Stimulated activated CD8-positive, alpha-beta memory T cell treated with anti-CD3 and anti-CD28 coated beads, Interleukin-7, amount 100 ng/mL, for 4 hours (primary cell): ENCODE data around the gene RPTOR.

Experiments
- DNase-seq, 2 donors: peaks; one replicate each; pipeline ENCODE4 v3.0.0-alpha.2; 2020; ENCODE audit warnings: low read depth in 2 of 2

The RPTOR gene

DNA sequence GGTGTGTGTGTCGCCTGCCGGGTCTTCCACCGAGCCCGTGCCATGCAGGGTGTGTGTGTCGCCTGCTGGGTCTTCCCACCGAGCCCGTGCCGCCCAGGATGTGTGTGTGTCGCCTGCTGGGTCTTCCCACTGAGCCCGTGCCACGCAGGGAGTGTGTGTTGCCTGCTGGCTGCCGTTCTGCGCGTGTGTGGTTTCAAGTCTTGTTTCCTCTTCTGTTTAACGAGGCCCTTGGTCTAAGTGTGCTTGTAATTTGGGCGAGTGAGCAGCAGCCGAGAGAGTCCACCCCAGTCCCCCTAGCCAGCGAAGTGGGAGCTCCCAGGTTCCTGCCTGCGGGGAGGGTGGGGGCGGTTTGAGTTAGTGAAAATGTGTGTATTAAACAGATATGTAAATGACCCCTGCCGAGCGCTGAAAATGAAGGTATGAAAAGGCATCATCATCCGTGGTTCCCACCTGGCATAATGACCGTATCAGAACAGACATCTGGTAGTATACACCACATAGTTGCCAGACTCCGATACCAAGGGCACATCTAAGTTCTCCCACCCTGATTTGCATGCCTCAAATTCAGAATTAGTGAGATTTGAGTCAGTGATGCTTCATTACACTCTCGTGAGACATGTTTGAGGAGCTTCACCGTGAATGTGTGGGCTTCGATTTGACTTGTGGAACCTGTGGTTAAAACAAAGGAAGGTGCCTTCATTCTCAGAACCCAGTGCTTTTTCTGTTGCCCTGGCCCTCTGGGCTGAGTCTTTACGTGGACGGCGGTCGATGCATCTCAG lies 332.5 kb downstream of the RPTOR start:
- peak in 1 of 2 donors; percentile 27 for DNase-seq

DNA sequence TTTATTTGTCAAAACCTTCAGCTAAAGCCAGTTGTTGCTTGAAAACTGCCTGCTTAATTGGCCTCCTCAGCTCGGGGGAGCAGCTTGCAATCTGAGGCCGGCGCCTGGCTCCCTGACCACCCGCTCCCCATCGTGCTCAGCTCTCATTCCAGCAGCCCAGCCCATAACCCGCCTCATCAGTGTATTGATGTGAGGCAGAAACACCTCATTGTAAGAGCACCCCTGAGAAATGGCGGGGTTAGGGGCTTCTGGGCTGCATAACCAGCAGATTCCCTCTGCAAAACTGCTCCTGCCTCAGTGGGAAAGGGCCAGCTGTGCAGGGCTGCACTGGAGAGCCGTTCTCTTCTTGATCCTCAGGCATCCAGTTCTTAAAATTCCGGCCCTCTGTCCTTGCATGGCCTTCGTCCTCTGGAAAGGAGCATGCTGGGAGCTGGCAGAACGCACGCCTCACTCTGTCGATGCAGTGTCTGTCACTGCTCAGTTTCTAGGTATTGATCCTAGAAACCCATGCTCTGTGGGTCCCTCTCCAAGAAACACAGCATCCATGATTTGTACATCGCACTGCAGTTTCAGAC lies 333.2 kb downstream of the RPTOR start:
- no peak for DNase-seq

DNA sequence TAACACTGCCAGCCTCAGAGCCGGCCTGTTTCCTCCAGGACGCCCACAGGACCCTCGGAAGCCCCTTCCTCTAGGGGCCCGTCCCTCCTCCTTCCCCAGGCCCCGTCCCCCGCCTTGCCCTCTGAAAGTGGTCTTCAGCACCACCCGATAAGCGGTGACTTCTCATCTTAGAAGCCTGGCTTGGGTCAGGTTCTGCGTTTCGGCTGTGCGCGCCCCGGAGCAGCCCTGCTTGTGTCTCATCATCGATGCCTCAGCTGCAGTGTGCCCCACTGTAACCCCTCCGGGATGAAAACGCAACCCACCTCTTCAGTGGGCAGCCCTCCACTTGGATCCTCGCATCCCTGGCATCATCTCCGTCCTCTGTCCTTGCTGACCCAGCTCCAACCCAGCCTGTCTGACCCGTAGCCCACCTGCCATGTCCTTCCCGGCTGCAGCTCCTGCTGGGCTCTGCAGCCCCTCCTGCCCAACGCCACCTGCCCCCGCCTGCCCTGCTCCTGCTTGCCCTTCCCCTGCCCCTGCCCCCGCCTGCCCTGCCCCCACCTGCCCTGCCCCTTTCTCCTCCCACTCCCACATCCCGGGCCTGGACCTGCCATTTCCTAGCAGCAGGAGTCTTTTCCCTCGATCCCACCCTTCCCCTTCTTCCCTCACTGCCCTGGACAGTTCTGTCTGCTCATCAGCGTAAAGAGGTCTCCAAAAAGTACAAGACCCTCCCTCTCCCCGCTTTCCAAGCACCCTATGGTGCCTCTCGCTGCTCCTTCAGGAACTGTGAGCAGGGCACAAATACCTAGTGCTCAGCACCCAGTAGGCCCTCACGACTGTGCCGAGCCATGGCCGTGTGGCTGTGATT lies 334.5 kb downstream of the RPTOR start:
- DNase-seq, result no peak

DNA sequence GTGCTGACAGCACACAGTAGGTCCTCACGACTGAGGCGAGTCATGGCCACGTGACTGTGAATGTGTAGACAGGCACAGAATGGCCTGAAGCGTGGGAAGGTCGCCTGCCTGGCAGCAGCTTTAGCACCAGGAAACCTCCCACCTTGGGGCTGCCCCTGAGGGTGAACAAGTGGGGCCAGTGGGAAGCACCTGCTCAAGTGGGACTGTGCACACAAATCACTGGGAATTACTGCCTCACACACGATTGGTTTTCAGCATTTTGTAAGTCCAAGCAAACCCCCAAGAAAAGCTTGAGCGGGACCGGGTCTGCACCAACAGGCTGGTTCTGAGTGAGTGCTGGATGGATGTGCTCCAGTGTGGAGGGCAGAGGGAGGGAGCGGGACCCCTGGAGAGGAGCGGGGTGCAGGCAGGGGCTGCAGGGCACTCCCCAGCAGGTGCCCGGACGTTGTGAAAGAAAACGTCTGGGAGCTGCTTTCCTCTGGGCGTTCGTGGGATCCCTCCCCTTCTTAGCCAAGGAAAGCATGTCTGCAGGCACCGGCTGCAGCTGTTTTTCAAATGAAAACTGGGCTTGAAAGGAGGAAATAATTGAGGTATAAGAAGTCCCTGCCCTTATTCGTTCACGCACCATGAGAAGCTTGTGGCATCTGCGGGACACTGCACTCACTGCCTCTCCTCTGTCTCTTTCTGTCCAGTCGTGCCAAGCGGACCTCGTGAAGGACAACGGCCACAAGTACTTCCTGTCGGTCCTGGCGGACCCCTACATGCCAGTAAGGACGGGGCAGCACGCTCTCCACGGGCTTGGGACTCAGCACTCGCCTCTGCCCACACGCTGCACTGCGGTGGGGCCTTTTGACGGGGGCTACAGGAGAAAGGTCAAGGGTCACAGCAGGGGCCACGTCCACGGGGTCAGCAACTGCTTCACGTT lies 335.3 kb downstream of the RPTOR start:
- DNase-seq, result no peak

DNA sequence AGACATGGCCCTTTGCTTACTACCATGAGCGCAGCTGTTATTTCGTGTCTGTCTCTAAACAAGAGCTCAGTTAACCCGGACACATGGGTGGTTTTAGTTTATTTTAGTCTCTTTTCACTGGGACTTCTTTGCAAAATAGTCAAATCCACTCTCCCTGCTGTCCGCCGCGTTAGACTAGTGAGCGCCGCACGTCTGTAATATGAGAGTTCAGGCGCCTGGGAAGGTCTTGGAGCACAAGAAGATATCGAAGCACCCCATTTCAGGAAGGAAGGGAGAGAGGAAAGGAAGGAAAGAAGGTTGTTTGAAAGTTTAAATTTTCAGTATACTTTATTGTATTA lies 336.0 kb downstream of the RPTOR start:
- no peak for DNase-seq

DNA sequence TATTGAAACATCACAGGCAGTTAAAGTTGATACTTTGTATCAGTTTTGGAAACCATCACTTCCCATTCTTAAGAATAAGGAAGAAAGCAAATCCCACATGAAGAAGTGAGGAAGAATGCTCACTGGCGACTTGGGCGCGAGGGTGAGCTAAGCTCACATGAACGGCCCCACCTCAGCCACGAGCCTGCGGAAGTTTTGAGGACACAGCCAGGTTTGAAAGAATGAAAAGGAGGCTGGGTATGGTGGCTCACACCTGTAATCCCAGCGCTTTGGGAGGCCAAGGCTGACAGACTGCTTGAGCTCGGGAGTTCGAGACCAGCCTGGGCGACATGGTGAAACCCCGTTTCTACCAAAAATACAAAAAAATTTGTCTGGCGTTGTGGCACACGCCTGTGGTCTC lies 336.7 kb downstream of the RPTOR start:
- DNase-seq, result no peak

DNA sequence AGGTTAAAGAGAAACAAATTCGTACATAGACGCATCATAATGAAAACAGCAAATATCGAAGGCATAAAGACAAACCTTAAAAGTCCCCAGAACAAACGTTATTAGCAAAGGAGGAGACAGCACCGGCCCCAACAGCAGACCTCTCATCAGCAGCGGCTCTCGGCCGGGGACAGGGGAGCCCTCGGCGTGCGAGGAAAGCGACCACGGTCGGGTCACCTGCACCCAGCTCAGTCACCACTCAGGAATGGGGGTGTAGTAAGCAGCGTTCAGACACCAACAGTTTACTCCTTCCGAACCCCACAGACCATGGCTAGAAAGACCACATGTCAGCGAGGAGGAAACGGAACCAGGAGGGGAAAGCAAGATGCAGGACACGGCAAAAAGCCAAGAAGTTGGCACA lies 337.7 kb downstream of the RPTOR start:
- DNase-seq, result no peak

DNA sequence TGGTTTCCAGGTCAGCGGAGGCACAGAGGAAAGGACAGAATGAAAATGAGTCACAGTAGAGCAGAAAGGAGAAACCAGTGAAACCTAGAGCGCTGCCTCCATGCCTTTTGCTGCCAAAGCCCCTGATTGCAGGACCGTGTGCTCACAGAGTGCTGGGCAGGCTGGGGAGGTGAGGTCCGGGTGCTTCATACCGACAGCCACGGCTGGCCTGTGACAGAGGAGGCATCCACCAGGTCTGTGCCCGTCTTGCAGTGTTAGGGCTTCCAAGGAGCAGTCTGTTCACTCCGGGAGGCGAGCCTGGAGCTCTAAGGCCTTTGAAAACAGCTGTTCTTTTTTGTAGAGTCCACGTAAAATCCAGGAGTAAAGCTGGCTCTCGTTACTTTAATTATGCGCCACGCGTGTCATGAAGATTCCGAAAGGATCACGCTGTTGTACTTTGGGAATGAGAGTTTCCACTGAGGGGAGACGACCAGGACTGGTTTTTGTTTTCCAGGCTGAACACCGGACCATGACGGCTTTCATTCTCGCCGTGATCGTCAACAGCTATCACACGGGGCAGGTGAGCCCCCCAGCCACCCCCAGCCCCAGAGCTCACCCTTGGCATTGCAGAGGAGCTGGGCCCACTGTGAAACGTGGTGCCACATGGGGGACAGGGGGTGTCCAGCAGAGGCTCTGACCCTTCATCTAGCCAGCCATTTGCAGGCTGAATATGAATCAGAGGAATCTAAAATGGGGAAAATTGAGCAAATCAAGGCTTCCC lies 338.5 kb downstream of the RPTOR start:
- DNase-seq, result no peak

DNA sequence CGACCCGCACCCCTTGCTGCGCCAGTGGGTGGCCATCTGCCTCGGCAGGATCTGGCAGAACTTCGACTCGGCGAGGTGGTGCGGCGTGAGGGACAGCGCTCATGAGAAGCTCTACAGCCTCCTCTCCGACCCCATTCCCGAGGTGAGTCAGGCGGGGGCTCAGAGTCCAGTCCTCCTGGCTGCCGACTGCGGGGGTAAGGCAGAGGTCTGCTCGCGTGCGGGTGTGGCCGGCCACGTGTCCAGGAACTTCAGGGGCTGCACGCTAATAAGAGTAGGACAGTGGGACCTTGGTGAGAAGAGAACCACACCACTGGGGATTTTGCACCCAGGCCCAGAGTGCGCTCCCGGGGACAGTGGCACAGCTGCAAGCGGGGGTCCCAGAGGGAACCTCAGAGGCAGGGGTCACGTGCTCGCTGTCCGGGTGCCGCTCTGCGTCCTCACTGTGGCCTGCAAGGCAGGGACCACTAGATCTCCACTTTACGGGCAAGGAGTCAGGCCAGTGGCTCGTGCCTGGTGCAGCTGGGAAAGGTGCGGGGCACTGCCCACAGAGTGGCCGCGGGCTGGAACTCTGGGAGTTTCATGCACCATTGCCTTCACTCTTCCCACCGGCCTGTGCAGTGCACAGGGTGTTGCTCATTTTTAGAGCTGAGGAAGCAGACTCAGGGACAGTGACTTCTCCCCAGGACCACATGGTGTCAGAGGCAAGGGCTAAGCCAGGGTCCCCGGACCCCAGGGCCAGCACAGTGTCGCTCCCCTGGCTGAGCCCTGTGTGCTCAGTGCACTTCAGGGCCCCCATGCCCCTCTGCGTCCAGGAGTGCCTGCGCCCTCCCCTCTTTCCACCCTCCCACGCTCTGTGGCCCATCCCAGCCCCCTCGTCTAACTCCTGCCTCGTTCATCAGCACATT lies 339.4 kb downstream of the RPTOR start:
- DNase-seq, result no peak

DNA sequence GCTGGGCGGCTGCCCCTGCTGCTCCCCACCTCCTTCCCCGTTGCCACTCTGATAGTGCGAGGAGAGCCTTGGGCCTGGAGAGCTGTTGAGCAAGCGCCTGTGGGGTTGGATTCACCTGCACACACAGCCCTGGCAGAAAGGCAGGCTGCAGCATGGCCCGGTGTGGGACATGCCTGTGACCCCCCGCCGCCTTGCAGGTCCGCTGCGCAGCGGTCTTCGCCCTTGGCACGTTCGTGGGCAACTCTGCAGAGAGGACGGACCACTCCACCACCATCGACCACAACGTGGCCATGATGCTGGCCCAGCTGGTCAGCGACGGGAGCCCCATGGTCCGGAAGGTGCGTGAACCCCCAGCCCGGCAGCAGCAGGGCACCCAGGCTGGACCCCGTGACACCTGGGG lies 340.2 kb downstream of the RPTOR start:
- no peak for DNase-seq

DNA sequence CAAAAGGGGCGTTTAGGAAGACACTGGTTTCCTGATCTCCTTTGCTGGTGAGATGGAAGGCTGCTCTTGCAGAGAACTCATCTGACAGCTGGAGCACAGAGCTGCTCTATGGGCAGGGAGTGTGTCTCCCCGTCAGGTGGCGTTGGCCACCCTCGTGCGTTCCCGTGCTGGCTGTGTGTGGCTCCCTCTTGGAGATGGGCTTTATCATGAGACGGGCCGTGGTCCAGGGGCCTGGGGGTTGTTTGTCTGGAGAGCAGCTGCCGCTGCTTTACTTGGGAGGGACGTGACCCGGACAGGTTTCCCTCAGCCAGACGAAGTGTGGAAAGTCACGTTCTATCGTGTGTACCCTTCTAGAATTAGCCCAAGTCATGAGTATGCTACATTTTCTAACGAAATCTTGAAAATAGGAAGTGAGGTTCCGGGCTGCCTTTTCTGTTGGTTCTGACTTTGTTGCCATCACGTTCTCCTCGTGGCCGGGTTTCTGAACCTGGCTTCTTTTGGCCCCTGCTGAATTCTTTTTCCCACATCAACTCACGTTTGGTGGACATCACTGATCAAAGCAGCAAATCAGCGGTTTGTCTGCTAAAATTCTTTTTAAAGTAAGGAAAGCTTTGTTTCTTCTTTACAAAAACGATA lies 341.4 kb downstream of the RPTOR start:
- no peak for DNase-seq

DNA sequence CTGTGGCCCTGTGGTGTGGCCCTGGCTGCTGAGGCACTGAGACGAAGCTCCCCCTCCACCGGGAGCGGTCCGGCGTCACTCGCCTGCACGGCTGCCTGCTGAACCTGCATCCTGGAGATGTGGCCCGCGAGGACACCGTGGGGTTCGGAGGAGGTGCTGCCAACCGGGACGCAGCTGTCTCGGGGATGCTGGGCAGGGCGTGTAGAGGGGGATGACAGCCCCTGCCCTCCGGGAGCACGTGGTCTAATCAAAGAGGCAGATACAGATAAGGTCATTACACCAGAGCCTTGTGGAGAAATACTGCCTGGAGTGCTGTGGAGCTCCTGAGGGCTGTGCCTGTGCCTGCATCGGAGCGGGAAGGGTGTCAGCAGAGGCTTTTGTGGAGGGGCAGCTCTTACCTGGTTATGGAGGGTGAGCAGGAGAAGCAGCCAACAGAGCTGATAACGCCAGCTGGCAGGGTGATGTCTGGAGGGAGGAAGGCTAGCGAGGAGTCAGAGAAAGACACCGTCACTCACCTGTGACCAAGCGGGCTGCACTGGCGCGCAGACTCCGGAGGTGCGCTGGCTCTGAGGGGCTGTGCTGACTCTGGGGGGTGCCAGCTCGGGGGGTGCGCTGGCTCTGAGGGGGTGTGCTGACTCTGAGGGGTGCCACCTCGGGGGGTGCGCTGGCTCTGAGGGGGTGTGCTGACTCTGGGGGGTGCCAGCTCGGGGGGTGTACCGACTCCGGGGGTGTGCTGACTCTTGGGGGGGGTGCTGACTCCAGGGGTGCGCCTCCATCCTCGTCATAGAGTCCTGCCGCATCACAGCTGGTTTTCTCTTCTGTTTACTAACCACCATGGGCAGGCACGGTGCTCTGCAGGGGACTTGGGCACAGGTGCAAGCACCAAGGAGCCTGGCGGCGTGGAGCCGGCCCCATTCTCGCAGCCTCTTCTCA lies 342.3 kb downstream of the RPTOR start:
- no peak for DNase-seq

DNA sequence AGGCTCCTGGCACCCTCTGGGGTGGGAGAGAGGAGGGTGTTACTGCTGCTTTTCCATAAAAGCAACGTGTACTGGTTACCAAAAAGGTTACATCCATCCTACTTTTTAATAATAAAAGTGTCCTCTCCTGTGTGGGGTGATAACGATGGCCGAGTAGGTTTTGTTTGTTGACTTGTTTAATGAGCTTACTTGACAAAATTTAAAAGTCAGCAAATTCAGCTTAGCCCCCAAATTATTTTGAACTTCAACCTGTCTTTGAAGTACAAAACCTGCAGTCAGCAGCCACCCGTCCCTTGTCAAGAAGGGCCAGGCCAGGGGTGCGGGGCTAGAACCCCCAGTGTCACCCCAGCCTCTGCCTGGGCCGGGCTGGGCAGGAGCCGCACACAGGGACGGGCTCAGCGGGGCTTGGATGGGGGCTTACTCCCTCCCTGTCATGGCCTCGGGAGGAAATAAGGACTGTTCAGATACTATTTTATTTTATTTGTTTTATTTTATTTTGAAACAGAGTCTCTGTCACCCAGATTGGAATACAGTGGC lies 343.1 kb downstream of the RPTOR start:
- DNase-seq, result no peak

DNA sequence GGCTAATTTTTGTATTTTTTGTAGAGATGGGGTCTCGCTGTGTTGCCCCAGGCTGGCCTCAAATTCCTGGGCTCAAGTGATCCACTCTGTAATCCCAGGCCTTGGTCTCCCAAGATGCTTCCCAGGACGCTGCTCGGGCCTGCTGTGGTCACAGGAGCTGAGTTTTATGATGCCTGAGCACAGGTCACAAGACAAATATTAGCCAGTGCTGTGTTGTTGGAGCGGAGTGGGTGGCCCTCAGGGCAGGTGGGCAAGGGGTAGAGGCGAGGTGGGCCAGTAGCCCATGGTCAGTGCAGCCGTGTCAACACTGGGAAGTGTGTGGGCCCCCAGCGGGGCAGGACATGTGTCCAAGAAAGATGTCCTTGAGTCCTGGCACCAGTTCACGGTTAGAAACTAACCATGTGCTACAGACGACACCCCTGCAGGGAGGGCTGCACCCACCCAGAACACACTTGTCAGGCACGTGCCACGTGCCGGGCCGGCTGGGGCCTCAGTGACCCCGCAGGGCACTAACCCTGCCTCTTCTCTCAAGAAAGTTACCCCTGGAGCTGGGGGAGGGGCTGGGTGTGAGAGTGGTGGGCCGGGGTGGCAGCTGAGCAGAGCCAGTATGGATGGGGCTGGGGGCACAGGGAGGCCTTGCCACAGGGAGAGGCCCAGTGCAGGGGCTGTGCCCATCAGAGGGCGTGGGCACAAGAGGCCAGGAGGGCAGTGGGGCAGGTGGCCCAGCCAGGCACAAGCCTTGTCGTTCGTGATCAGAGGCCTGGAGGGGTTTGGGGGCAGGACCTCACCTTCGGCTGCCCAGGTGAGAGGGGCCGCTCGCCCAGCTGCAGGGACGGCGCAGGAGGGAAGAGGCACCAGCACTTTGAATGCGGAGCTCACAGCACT lies 343.9 kb downstream of the RPTOR start:
- no peak for DNase-seq

DNA sequence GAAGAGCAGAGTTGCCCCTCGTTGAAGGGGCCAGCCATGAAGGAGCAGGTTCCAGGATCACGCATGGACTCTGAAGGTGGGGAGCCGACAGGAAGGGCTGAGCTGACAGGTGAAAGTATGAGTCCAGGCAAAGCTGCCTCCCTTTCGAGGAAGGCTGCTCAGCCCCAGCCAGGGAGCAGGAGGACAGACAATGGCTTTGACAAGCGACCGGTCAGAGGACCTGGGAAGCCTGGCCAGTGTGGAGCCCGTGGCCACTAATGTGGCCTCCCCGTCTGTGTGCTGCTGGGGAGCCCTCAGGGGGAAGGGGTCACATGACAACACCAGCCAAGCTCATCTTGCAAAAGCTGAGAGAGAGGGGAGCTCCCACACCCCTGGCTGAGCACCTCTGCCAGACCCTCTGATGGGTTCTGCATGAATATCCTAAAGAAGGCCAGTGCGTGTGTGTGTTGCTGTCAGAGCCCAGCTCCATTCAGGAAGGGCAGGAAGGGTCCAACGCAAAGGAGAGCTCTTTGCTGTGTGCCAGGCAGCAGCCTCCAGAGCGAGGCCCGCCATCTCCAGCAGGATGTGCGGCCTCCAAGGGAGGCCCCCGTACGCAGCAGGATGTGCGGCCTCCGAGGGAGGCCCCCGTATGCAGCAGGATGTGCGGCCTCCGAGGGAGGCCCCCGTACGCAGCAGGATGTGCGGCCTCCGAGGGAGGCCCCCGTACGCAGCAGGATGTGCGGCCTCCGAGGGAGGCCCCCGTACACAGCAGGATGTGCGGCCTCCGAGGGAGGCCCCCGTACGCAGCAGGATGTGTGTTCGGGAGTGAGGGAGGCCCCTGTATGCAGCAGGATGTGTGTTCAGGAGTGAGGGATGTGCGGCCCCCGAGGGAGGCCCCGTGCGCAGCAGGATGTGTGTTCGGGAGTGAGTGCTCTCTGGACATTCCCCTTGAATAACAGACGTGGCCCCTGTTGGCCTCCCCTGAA lies 344.9 kb downstream of the RPTOR start:
- DNase-seq, result no peak
